K562 (cell line): Measurements from ENCODE around the gene SIX1. TPM values are rescaled to one million over a fixed set of nuclear protein-coding genes. Genes with fewer than 3 reads are reported as not detected.

ENCODE experiments used
- FOXK2 ChIP-seq, 2 experiments: fragments of 450-650 bp; IDR thresholded peaks in 1 of 2; conservative IDR thresholded peaks in 1 of 2; 2 replicates each; pipeline ENCODE4 v1.6.1; 2016; ENCODE audit warnings: low read depth in 2 of 2, mild to moderate bottlenecking in 1 of 2
- MGA ChIP-seq: fragments of 450-650 bp; IDR thresholded peaks from 2 replicates; pipeline ENCODE4 v1.6.1; 2016; ENCODE audit warnings: mild to moderate bottlenecking, moderate library complexity
- polyA plus RNA-seq, 8 experiments: library from polyadenylated mRNA; depleted of rRNA in 4 of 8; stranded (reverse) in 5 of 8; unstranded in 3 of 8; fragments of >200 nt; fragmentation: Nextera tagmentation in 2 of 8; fragmentation: Illumina TruSeq in 1 of 8; extraction: Ambion mirVana in 2 of 8; extraction: Trizol in 1 of 8; gene quantifications; 2 replicates each; pipeline versions ENCODE4 v1.2.1 to v1.2.3, GENCODE V29; 2011 to 2014; ENCODE audit warnings: inconsistent platforms in 1 of 8, missing spikeins in 1 of 8
- total RNA-seq, 7 experiments: library from RNA; depleted of rRNA in 6 of 7; stranded (reverse); fragments of >200 nt in 6 of 7; fragmentation: Illumina TruSeq in 2 of 7; extraction: Trizol in 2 of 7; gene quantifications; 2 replicates each; pipeline versions ENCODE4 v1.2.1 to v1.2.3, GENCODE V29; 2011 to 2021; ENCODE audit warnings: low replicate concordance in 1 of 7

The SIX1 gene
- total and polyA plus RNA-seq, 9 of the 15 experiments (the other 6 are each of a cell fraction or from before 2014, with no cell fraction given): 0.27 to 0.80 (median 0.45) TPM

GRCh38 chr14:60636879-60637478 lies 12.3 kb downstream of the SIX1 start (continued):
- no peak for TF ChIP-seq MGA
- TF ChIP-seq FOXK2 (conservative IDR thresholded peaks at IDR 0.05 in 1 of 2, IDR thresholded peaks at IDR 0.05 in 1 of 2; ENCODE audit: low read depth in 2 of 2): no peak
